ENCODE results near the gene MAP4K2.

GRCh38 chr11:64839335-64839734 is 36.3 kb upstream of the MAP4K2 start:
- TF ChIP-seq ELF1 (IDR thresholded peaks at IDR 0.05) (no peak), CTCF (IDR thresholded peaks at IDR 0.05) (no peak), MXI1 (IDR thresholded peaks at IDR 0.05; ENCODE audit: low read depth, low read length) (no peak), SIN3A (IDR thresholded peaks at IDR 0.05; ENCODE audit: borderline replicate concordance, low read depth, low read length) (no peak), TAF1 (IDR thresholded peaks at IDR 0.05; ENCODE audit: borderline replicate concordance, low read depth, low read length) (no peak), NRF1 (IDR thresholded peaks at IDR 0.05; ENCODE audit: low read depth, low read length) (no peak), PBX3 (IDR thresholded peaks at IDR 0.05) (no peak), GABPA (IDR thresholded peaks at IDR 0.05; ENCODE audit: low read depth) (no peak), FOXJ3 (CRISPR knock-in tag; IDR thresholded peaks at IDR 0.05) (no peak), EP300 (IDR thresholded peaks at IDR 0.05; ENCODE audit: borderline replicate concordance in 1 of 2, low read depth in 1 of 2, low read length in 1 of 2) (no peak), USF1 (IDR thresholded peaks at IDR 0.05; ENCODE audit: borderline replicate concordance, low read depth) (no peak), FOXM1 (IDR thresholded peaks at IDR 0.05; ENCODE audit: low read depth) (no peak), RAD21 (IDR thresholded peaks at IDR 0.05; ENCODE audit: low read length) (no peak), CHD2 (IDR thresholded peaks at IDR 0.05; ENCODE audit: low read length, partially characterized antibody) (no peak)
